WTC11 (cell line): ENCODE data around the gene SLC16A8. TPM values are rescaled to one million over a fixed set of nuclear protein-coding genes. Genes with fewer than 3 reads are reported as not detected.

ENCODE experiments used
- ATAC-seq: fragments of 200-7000 bp; cut with Tn5 transposase; 2 replicates; pipeline ENCODE4 v1.10.0; 2021; ENCODE audit warnings: mild to moderate bottlenecking, moderate library complexity
- CTCF ChIA-PET: fragments of 300-600 bp; sonication (Branson Sonifier 250); formaldehyde crosslinking; loops from one replicate; lab custom pipeline; 2021; ENCODE audit warnings: antibody characterized with exemption; lab: Charles Lee
- POLR2A ChIA-PET: fragments of 350-600 bp; sonication (Branson Sonifier 250); formaldehyde crosslinking; loops from one replicate; lab custom pipeline; 2021; ENCODE audit warnings: antibody characterized with exemption; lab: Charles Lee
- DNase-seq: peaks from one replicate; pipeline ENCODE4 v3.0.0; 2021; ENCODE audit warnings: low spot score
- H3K27ac Mint-ChIP-seq: 2 replicates; pipeline ENCODE4 v1.8.0; 2021; ENCODE audit warnings: mixed read lengths
- H3K27me3 Mint-ChIP-seq: 2 replicates; pipeline ENCODE4 v1.8.0; 2021; ENCODE audit warnings: low read depth, mild to moderate bottlenecking, moderate library complexity, mixed read lengths
- H3K36me3 Mint-ChIP-seq: 2 replicates; pipeline ENCODE4 v1.8.0; 2021; ENCODE audit warnings: mixed read lengths
- H3K4me1 Mint-ChIP-seq: 2 replicates; pipeline ENCODE4 v1.8.0; 2022; ENCODE audit warnings: mixed read lengths
- H3K4me3 Mint-ChIP-seq: 2 replicates; pipeline ENCODE4 v1.8.0; 2021; ENCODE audit warnings: mild to moderate bottlenecking, moderate library complexity, mixed read lengths
- H3K9me3 Mint-ChIP-seq: 2 replicates; pipeline ENCODE4 v1.8.0; 2021; ENCODE audit warnings: mixed read lengths
- EMX1 ChIP-seq: fragments of 250-450 bp; sonication (Bioruptor Pico); IDR thresholded peaks from 2 replicates; pipeline ENCODE4 v1.8.0; 2021; ENCODE audit warnings: mild to moderate bottlenecking
- ESRRA ChIP-seq: sonication (generic); formaldehyde crosslinking; IDR thresholded peaks from 2 replicates; pipeline ENCODE4 v1.8.1; 2022; ENCODE audit warnings: mild to moderate bottlenecking, missing genetic modification reagents, borderline replicate concordance
- FOXJ3 ChIP-seq: sonication (generic); formaldehyde crosslinking; IDR thresholded peaks from 2 replicates; pipeline ENCODE4 v1.9.0; 2021; ENCODE audit warnings: missing genetic modification reagents, mild to moderate bottlenecking, borderline replicate concordance
- FOXK1 ChIP-seq: sonication (generic); formaldehyde crosslinking; IDR thresholded peaks from 2 replicates; pipeline ENCODE4 v1.8.0; 2022; ENCODE audit warnings: mild to moderate bottlenecking, moderate library complexity, missing genetic modification reagents
- NR3C1 ChIP-seq: sonication (generic); formaldehyde crosslinking; conservative IDR thresholded peaks from 2 replicates; pipeline ENCODE4 v1.8.1; 2023; ENCODE audit warnings: low read depth, mild to moderate bottlenecking, missing genetic modification reagents
- TEAD1 ChIP-seq: sonication (generic); formaldehyde crosslinking; IDR thresholded peaks from 2 replicates; pipeline ENCODE4 v1.8.0; 2022; ENCODE audit warnings: mild to moderate bottlenecking, missing genetic modification reagents
- ZBTB21 ChIP-seq: sonication (generic); formaldehyde crosslinking; IDR thresholded peaks from 2 replicates; pipeline ENCODE4 v1.8.1; 2023; ENCODE audit warnings: mild to moderate bottlenecking, missing genetic modification reagents, borderline replicate concordance
- ZNF423 ChIP-seq: fragments of 250-450 bp; sonication (Bioruptor Pico); IDR thresholded peaks from 2 replicates; pipeline ENCODE4 v2.1.2; 2022; ENCODE audit warnings: mild to moderate bottlenecking, moderate library complexity
- total RNA-seq: library from RNA; stranded (reverse); gene quantifications from 3 replicates; pipeline ENCODE4 v1.2.3, GENCODE V29; 2021
- TF ChIP-seq, protein P1 (sequence below): fragments of 250-450 bp; sonication (Bioruptor Pico); IDR thresholded peaks from 2 replicates; pipeline ENCODE4 v1.9.0; 2021; ENCODE audit warnings: mild to moderate bottlenecking
- TF ChIP-seq, protein P2 (sequence below): sonication (generic); formaldehyde crosslinking; IDR thresholded peaks from 2 replicates; pipeline ENCODE4 v1.8.1; 2023; ENCODE audit warnings: mild to moderate bottlenecking, missing genetic modification reagents
- TF ChIP-seq, protein P3 (sequence below): sonication (generic); formaldehyde crosslinking; IDR thresholded peaks from 2 replicates; pipeline ENCODE4 v1.8.0; 2023; ENCODE audit warnings: mild to moderate bottlenecking, missing genetic modification reagents
- TF ChIP-seq, protein P4 (sequence below): sonication (generic); formaldehyde crosslinking; IDR thresholded peaks from 2 replicates; pipeline ENCODE4 v1.8.0; 2023; ENCODE audit warnings: missing genetic modification reagents
- TF ChIP-seq, protein P5 (sequence below): sonication (generic); formaldehyde crosslinking; IDR thresholded peaks from 2 replicates; pipeline ENCODE4 v1.8.1; 2023; ENCODE audit warnings: mild to moderate bottlenecking, missing genetic modification reagents, borderline replicate concordance

Gene SLC16A8
- total RNA-seq, 1 experiment from 2014 or later: 0.57 TPM

DNA sequence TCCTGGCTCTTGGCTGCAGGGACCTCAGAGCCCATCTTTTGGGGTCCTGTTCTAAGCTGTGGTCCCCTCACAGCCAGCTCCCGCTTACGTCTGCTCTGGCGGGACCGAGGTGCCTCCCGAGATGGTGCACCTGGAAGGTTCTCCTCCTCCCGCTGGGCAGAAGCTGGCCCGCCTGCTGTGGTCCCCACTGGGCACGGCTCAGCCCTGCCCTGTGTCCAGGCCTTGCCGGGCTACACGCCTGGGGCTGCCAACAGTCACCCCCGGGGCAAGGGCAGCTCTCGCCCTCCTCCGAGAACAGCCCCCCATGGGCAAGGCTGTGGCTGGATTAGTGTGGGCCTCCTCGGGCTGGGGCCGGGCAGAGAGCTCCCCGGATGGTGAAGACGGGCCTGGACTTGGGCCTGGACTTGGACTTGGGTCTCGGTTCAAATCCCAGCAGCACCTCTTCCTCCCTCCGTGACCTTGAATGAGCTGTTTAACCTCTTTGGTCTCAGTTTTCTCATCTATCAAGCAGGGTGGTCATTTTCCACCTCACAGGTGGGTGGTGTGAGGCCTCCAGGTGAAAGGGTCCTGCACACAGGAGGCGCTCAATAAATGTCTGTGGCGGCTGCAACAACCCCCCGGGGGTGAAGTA lies 25.5 kb upstream of the SLC16A8 start (continued):
- TF ChIP-seq, protein P1, sequence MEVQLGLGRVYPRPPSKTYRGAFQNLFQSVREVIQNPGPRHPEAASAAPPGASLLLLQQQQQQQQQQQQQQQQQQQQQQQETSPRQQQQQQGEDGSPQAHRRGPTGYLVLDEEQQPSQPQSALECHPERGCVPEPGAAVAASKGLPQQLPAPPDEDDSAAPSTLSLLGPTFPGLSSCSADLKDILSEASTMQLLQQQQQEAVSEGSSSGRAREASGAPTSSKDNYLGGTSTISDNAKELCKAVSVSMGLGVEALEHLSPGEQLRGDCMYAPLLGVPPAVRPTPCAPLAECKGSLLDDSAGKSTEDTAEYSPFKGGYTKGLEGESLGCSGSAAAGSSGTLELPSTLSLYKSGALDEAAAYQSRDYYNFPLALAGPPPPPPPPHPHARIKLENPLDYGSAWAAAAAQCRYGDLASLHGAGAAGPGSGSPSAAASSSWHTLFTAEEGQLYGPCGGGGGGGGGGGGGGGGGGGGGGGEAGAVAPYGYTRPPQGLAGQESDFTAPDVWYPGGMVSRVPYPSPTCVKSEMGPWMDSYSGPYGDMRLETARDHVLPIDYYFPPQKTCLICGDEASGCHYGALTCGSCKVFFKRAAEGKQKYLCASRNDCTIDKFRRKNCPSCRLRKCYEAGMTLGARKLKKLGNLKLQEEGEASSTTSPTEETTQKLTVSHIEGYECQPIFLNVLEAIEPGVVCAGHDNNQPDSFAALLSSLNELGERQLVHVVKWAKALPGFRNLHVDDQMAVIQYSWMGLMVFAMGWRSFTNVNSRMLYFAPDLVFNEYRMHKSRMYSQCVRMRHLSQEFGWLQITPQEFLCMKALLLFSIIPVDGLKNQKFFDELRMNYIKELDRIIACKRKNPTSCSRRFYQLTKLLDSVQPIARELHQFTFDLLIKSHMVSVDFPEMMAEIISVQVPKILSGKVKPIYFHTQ (CRISPR knock-in tag): no peak
- TF ChIP-seq ZBTB21 (CRISPR knock-in tag) (no peak), TEAD1 (CRISPR knock-in tag) (no peak), ZNF423 (CRISPR knock-in tag) (no peak)

DNA sequence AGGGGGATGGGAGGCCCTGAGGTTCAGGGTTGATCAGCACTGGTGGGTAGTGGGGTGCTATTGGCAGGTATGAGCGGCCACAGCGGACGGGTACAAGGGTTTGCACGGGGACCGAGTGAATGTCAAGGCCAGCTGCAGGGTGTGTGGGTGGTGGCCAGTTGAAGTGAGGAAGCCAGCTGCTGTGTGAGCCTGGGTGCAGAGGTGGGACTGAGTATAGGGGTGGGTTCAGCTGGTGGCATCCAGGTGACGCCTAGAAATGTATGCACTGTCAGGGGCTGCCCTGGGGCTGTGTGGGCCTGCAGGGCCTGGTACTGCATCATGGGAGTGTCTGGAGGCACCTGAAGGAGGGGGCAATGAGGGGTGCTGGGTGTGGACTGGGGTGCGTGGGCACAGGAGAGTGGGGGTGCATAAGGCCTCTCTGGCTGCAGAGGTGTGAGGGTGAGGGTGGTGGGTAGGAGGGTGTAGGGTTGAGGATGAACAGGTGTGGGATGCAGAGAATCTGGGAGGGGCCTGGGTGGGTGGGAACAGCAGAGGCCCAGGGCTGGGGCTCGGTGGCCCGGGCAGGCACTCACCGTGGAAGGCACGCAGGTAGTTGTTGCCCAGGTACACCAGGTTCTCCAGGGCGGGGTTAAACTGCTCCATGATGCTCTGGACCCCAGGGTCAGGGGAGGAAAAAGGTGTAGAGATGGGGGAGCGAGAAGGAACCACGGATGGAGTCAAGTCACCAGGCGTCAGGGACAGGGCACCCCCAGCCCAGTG lies 24.8 kb upstream of the SLC16A8 start:
- no peak for ATAC-seq
- ChIA-PET POLR2A (no interaction called here), CTCF (interaction anchor here (1.1 to 11.1 kb wide), 5 partner anchors 8 to 57 kb away, joined by 4 to 222 read pairs (median 5); no protein-coding TSS in a partner anchor)
- Mint-ChIP-seq H3K9me3 (no peaks in the 10 kb centered on the region), H3K4me3 (no peak overlapping the region), H3K27ac (no peak overlapping the region), H3K36me3 (no peaks in the 10 kb centered on the region), H3K4me1 (peaks cover 4% of the 10 kb centered on the region), H3K27me3 (no peaks in the 10 kb centered on the region; the same call in 1 of the 2 replicates)
- no peak for TF ChIP-seq NR3C1
- TF ChIP-seq FOXJ3 (CRISPR knock-in tag): no peak
- TF ChIP-seq, protein P2, sequence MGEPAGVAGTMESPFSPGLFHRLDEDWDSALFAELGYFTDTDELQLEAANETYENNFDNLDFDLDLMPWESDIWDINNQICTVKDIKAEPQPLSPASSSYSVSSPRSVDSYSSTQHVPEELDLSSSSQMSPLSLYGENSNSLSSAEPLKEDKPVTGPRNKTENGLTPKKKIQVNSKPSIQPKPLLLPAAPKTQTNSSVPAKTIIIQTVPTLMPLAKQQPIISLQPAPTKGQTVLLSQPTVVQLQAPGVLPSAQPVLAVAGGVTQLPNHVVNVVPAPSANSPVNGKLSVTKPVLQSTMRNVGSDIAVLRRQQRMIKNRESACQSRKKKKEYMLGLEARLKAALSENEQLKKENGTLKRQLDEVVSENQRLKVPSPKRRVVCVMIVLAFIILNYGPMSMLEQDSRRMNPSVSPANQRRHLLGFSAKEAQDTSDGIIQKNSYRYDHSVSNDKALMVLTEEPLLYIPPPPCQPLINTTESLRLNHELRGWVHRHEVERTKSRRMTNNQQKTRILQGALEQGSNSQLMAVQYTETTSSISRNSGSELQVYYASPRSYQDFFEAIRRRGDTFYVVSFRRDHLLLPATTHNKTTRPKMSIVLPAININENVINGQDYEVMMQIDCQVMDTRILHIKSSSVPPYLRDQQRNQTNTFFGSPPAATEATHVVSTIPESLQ (CRISPR knock-in tag): no peak
- TF ChIP-seq, protein P3, sequence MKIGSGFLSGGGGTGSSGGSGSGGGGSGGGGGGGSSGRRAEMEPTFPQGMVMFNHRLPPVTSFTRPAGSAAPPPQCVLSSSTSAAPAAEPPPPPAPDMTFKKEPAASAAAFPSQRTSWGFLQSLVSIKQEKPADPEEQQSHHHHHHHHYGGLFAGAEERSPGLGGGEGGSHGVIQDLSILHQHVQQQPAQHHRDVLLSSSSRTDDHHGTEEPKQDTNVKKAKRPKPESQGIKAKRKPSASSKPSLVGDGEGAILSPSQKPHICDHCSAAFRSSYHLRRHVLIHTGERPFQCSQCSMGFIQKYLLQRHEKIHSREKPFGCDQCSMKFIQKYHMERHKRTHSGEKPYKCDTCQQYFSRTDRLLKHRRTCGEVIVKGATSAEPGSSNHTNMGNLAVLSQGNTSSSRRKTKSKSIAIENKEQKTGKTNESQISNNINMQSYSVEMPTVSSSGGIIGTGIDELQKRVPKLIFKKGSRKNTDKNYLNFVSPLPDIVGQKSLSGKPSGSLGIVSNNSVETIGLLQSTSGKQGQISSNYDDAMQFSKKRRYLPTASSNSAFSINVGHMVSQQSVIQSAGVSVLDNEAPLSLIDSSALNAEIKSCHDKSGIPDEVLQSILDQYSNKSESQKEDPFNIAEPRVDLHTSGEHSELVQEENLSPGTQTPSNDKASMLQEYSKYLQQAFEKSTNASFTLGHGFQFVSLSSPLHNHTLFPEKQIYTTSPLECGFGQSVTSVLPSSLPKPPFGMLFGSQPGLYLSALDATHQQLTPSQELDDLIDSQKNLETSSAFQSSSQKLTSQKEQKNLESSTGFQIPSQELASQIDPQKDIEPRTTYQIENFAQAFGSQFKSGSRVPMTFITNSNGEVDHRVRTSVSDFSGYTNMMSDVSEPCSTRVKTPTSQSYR: no peak
- no peak for TF ChIP-seq EMX1 (CRISPR knock-in tag)
- TF ChIP-seq TEAD1 (CRISPR knock-in tag): no peak
- TF ChIP-seq FOXK1 (CRISPR knock-in tag): no peak
- TF ChIP-seq, protein P4, sequence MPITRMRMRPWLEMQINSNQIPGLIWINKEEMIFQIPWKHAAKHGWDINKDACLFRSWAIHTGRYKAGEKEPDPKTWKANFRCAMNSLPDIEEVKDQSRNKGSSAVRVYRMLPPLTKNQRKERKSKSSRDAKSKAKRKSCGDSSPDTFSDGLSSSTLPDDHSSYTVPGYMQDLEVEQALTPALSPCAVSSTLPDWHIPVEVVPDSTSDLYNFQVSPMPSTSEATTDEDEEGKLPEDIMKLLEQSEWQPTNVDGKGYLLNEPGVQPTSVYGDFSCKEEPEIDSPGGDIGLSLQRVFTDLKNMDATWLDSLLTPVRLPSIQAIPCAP (CRISPR knock-in tag): no peak
- no peak for TF ChIP-seq ESRRA (CRISPR knock-in tag)
- TF ChIP-seq, protein P5, sequence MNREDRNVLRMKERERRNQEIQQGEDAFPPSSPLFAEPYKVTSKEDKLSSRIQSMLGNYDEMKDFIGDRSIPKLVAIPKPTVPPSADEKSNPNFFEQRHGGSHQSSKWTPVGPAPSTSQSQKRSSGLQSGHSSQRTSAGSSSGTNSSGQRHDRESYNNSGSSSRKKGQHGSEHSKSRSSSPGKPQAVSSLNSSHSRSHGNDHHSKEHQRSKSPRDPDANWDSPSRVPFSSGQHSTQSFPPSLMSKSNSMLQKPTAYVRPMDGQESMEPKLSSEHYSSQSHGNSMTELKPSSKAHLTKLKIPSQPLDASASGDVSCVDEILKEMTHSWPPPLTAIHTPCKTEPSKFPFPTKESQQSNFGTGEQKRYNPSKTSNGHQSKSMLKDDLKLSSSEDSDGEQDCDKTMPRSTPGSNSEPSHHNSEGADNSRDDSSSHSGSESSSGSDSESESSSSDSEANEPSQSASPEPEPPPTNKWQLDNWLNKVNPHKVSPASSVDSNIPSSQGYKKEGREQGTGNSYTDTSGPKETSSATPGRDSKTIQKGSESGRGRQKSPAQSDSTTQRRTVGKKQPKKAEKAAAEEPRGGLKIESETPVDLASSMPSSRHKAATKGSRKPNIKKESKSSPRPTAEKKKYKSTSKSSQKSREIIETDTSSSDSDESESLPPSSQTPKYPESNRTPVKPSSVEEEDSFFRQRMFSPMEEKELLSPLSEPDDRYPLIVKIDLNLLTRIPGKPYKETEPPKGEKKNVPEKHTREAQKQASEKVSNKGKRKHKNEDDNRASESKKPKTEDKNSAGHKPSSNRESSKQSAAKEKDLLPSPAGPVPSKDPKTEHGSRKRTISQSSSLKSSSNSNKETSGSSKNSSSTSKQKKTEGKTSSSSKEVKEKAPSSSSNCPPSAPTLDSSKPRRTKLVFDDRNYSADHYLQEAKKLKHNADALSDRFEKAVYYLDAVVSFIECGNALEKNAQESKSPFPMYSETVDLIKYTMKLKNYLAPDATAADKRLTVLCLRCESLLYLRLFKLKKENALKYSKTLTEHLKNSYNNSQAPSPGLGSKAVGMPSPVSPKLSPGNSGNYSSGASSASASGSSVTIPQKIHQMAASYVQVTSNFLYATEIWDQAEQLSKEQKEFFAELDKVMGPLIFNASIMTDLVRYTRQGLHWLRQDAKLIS: no peak
- DNase-seq: no peak
